ENCODE results near the gene DYNC1H1.

Gene DYNC1H1

GRCh38 chr14:101956179-101956885 is 8.0 kb upstream of the DYNC1H1 start:
- Mint-ChIP-seq H3K27me3 (no peaks in the 10 kb centered on the region), H3K9me3 (no peaks in the 10 kb centered on the region), H3K4me3 (no peak overlapping the region), H3K27ac (no peak overlapping the region), H3K4me1 (peaks cover 20% of the 10 kb centered on the region)
- ATAC-seq (no peak), DNase-seq (no peak)

GRCh38 chr14:101957406-101958234 is 6.8 kb upstream of the DYNC1H1 start:
- no peaks in the 10 kb centered on the region for H3K27me3 Mint-ChIP-seq
- DNase-seq (no peak), ATAC-seq (no peak)
- no peaks in the 10 kb centered on the region for H3K9me3 Mint-ChIP-seq
- peaks cover 22% of the 10 kb centered on the region for H3K4me1 Mint-ChIP-seq
- no peak overlapping the region for H3K4me3 Mint-ChIP-seq
- no peak overlapping the region for H3K27ac Mint-ChIP-seq

GRCh38 chr14:101958418-101959180 is 5.8 kb upstream of the DYNC1H1 start:
- Mint-ChIP-seq H3K9me3 (no peaks in the 10 kb centered on the region), H3K4me1 (peaks cover 22% of the 10 kb centered on the region), H3K4me3 (no peak overlapping the region), H3K27me3 (no peaks in the 10 kb centered on the region), H3K27ac (no peak overlapping the region)
- DNase-seq (no peak), ATAC-seq (no peak)

GRCh38 chr14:101959277-101959676 is 5.1 kb upstream of the DYNC1H1 start:
- H3K27me3 Mint-ChIP-seq, result no peaks in the 10 kb centered on the region
- no peaks in the 10 kb centered on the region for H3K9me3 Mint-ChIP-seq
- H3K27ac Mint-ChIP-seq, result no peak overlapping the region
- H3K4me3 Mint-ChIP-seq, result no peak overlapping the region
- DNase-seq (no peak), ATAC-seq (no peak)
- H3K4me1 Mint-ChIP-seq, result peaks cover 28% of the 10 kb centered on the region

- Mint-ChIP-seq H3K27ac (no peak overlapping the region), H3K4me3 (peak overlapping the region in 1 of 2 donors; percentile 32), H3K4me1 (peaks cover 29% of the 10 kb centered on the region), H3K9me3 (no peaks in the 10 kb centered on the region), H3K27me3 (no peaks in the 10 kb centered on the region)
- ATAC-seq (no peak), DNase-seq (peak in 1 of 2 donors; percentile 39)
These were observed 4.1 kb upstream of the DYNC1H1 start for GRCh38 chr14:101960225-101960624.

GRCh38 chr14:101961011-101961721 is 3.2 kb upstream of the DYNC1H1 start:
- Mint-ChIP-seq H3K27ac (no peak overlapping the region), H3K27me3 (no peaks in the 10 kb centered on the region), H3K4me3 (no peak overlapping the region), H3K4me1 (peaks cover 34% of the 10 kb centered on the region), H3K9me3 (no peaks in the 10 kb centered on the region)
- DNase-seq (peak; percentile 70 to 81), ATAC-seq (peak; percentile 33)

GRCh38 chr14:101961746-101962502 is 2.4 kb upstream of the DYNC1H1 start:
- Mint-ChIP-seq H3K9me3 (no peaks in the 10 kb centered on the region), H3K4me3 (no peak overlapping the region), H3K4me1 (peaks cover 38% of the 10 kb centered on the region), H3K27me3 (no peaks in the 10 kb centered on the region), H3K27ac (no peak overlapping the region)
- DNase-seq, result no peak
- ATAC-seq, result no peak

GRCh38 chr14:101962503-101962874 is 1.9 kb upstream of the DYNC1H1 start:
- no peaks in the 10 kb centered on the region for H3K27me3 Mint-ChIP-seq
- no peak for ATAC-seq
- DNase-seq, result no peak
- H3K4me1 Mint-ChIP-seq, result peaks cover 43% of the 10 kb centered on the region
- H3K4me3 Mint-ChIP-seq, result no peak overlapping the region
- H3K9me3 Mint-ChIP-seq, result no peaks in the 10 kb centered on the region
- H3K27ac Mint-ChIP-seq, result no peak overlapping the region

- ATAC-seq (no peak), DNase-seq (no peak)
- H3K9me3 Mint-ChIP-seq, result no peaks in the 10 kb centered on the region
- peaks cover 49% of the 10 kb centered on the region for H3K4me1 Mint-ChIP-seq
- H3K27ac Mint-ChIP-seq, result no peak overlapping the region
- no peaks in the 10 kb centered on the region for H3K27me3 Mint-ChIP-seq
- no peak overlapping the region for H3K4me3 Mint-ChIP-seq
These were observed 1.3 kb upstream of the DYNC1H1 start for GRCh38 chr14:101963052-101963451.

- H3K4me1 Mint-ChIP-seq, result peaks cover 53% of the 10 kb centered on the region
- DNase-seq (no peak), ATAC-seq (peak; percentile 0)
- H3K4me3 Mint-ChIP-seq, result peak overlapping the region; percentile 82 to 85
- H3K9me3 Mint-ChIP-seq, result no peaks in the 10 kb centered on the region
- peak overlapping the region in 1 of 2 donors; percentile 83 for H3K27ac Mint-ChIP-seq
- H3K27me3 Mint-ChIP-seq, result no peaks in the 10 kb centered on the region
These were observed 597 bp upstream of the DYNC1H1 start for GRCh38 chr14:101963656-101964296.

GRCh38 chr14:101965181-101965544 is 790 bp downstream of the DYNC1H1 start:
- peak overlapping the region; percentile 85 to 92 for H3K27ac Mint-ChIP-seq
- peak; percentile 64 for ATAC-seq
- peak overlapping the region; percentile 89 to 95 for H3K4me3 Mint-ChIP-seq
- peak; percentile 62 to 72 for DNase-seq
- H3K9me3 Mint-ChIP-seq, result no peaks in the 10 kb centered on the region
- H3K27me3 Mint-ChIP-seq, result no peaks in the 10 kb centered on the region
- H3K4me1 Mint-ChIP-seq, result peaks cover 54% of the 10 kb centered on the region

- Mint-ChIP-seq H3K4me1 (peaks cover 54% of the 10 kb centered on the region), H3K27me3 (no peaks in the 10 kb centered on the region), H3K27ac (peak overlapping the region; percentile 85 to 92), H3K4me3 (peak overlapping the region; percentile 89 to 95), H3K9me3 (no peaks in the 10 kb centered on the region)
- DNase-seq (no peak), ATAC-seq (no peak)
These were observed 1.7 kb downstream of the DYNC1H1 start for GRCh38 chr14:101965770-101966722.

GRCh38 chr14:101966742-101967141 is 2.4 kb downstream of the DYNC1H1 start:
- H3K27me3 Mint-ChIP-seq, result no peaks in the 10 kb centered on the region
- H3K4me3 Mint-ChIP-seq, result peak overlapping the region in 1 of 2 donors; percentile 59
- H3K27ac Mint-ChIP-seq, result peak overlapping the region in 1 of 2 donors; percentile 12
- H3K9me3 Mint-ChIP-seq, result no peaks in the 10 kb centered on the region
- ATAC-seq, result no peak
- H3K4me1 Mint-ChIP-seq, result peaks cover 50% of the 10 kb centered on the region
- DNase-seq, result no peak
